GM19240 (cell line): ENCODE results near the gene SPAG8.

ENCODE experiments used
- DNase-seq: peaks from one replicate; pipeline ENCODE4 v3.0.0; 2011; ENCODE audit warnings: low spot score; ENCODE audit not compliant: insufficient read length

The SPAG8 gene

DNA sequence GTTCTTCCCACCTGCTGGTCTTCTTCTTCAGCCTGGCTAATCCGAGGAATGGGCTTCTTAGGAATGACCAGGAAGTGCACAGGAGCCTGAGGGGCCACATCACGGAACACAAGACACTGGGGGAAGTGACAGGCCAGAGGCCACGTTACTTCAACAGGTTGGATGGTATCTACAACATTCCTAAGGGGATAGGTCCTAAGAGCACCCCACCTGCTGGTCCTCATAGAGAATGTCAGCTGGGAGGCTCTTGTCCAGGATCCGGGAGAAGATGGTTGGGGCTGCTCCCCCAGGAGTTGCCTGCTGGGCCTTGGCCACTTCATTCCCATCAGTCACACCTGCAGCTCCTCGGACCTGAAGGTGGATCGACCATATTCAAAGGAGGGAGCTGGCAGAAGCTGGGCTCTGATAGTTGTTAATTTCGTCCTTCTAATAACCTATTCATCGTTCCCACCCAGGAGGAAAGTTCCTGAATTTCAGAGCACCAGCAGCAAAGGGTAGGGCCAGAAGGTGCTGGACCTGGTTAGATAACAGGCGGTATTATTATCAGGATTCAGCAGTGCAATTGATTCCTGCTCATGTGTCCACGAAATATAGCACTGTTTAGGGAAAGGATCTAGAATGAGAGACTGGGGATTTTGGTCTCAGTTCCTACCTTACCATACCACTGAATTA lies 1.5 kb upstream of the SPAG8 start:
- no peak for DNase-seq

DNA sequence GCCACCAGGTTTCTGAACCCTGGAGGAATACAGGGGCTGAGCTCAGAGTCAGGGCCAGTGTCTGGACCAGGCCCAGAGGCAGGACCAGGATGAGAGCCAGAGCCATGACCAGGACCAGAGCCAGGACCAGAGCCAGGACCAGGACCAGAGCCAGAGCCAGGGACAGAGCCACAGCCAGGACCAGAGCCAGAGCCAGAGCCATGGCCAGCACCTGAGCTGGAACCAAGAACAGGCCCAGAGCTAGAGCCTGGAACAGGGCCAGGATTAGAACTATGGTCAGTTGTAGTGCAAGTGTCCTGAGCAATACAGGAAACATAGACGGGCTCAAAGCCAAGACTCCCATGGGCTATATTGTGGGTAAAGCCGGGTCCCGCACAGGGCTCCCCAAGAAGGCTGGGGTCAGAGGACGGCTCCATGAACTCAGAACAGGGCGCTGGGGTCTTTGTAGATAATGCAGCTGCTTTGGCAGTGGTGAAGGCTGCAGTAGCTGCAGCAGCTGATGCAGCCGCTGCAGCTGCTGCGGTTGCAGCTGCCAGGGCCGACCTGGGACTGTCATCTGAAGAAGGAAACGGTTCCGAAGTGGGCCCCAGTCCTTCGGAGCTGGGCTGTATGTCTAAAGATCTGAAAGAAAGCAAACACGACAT lies 559 bp downstream of the SPAG8 start:
- no peak for DNase-seq

GRCh38 chr9:35810122-35810521 lies 1.9 kb downstream of the SPAG8 start:
- DNase-seq = no peak

- DNase-seq = no peak
Measured at GRCh38 chr9:35808433-35808832, 3.6 kb downstream of the SPAG8 start.

GRCh38 chr9:35806101-35806500 lies 6.0 kb downstream of the SPAG8 start:
- DNase-seq = no peak

- no peak for DNase-seq
Measured at GRCh38 chr9:35801328-35802128, 10.5 kb downstream of the SPAG8 start.

- no peak for DNase-seq
Measured at GRCh38 chr9:35800530-35800929, 11.5 kb downstream of the SPAG8 start.

DNA sequence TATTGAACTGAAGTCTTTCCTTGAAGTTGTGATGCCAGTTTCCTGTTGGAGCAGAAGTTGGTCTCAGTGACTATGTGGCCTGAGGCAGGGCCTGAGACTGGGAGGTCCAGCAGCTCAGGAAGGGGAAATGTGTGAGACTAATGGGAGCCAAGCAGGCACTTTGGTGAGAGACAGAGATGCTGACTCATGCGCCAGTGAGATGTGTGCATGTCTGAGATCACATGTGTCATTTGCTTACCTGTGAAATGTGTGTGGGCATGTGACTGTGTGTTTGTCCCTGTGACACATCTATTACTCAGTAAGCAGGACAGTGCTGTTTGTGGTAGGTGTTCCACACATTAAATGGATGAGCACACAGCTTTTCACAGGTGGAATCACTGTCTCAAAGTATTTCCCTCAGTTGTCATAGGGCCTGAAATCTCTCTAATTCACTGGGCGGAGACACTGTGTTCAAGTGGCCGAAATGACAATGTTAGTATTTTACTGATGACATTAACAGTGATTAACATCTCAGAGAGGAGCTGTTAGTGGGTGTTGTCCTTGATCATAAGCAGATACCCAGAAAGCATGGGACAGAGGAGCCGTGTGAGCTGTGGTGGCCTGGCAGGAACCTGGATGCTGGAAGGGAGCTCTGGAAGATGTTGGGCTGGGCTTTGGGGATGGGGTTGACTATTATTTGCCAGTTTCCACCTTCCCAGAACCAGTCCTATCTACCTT lies 13.2 kb downstream of the SPAG8 start:
- DNase-seq = no peak

DNA sequence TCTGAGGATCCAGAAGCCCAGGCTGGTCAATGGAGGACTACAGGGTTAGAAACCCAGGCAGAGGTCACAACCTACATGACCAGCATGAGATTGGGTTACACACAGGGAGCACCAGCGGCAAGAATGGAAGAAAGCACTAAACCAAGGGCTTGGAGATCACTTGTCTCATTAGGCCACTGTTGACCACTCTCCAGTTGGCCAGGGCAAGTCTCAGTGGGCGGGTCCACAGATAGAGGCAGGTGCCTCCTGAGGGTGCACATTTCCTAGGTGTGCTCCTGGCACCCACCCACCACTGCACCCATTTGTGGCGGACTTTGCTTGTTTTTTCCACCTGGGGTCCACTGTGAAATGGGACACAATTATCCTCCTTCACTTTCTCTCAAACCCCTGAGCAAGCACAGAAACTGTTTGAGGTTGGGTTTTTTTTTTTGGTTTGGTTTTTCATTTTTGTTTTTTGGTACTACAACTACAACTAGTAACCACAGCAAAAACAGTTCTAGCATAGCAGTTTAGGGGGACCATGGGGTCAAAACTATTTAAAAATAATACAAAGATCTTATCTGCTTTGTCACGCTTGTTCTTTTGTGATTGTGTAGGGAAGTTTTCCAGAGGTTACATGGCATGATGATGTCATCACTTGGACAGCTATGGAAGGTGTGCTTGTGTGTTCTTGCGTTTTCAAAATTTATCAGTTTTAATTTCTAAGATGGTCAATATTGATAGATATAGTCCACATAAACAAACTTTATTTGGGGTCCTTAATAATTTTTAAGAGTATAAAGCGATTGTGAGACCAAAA lies 14.6 kb downstream of the SPAG8 start:
- no peak for DNase-seq

DNA sequence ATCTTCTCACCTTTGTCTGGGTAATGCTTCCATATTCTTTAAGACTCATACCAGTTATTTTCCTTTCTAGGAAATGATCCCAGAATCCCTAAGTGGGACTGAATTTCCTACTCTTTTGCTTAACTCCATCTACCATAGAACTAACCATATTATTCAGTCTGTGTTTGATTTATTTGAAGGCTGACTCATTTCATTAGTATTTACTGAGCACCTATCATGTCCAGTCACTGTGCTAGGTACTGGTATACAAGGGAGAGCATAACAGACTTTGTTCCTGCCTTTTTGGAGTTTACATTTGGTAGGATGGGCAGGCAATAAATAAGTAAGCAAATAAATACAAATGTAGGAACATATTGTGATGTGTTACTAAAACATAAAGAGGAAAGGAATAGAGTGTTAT lies 16.4 kb downstream of the SPAG8 start:
- DNase-seq = no peak

- DNase-seq = no peak
Measured at GRCh38 chr9:35793461-35793860, 18.6 kb downstream of the SPAG8 start.

DNA sequence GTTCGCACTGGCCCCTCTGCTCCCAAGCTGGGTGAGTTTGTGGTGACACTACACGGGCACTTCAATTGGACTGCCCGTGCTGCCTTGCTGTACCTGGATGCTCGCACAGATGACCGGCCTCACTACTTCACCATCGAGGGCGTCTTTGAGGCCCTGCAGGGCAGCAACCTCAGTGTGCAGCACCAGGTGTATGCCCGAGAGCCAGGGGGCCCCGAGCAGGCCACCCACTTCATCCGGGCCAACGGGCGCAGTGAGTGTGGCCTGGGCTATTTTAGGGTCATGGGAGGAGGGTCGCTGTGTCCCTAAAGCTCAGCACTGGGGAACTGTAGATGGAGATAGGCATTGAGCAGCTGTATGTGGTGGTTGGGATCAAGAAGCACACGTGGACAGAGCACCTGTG lies 19.2 kb downstream of the SPAG8 start:
- DNase-seq = no peak

DNA sequence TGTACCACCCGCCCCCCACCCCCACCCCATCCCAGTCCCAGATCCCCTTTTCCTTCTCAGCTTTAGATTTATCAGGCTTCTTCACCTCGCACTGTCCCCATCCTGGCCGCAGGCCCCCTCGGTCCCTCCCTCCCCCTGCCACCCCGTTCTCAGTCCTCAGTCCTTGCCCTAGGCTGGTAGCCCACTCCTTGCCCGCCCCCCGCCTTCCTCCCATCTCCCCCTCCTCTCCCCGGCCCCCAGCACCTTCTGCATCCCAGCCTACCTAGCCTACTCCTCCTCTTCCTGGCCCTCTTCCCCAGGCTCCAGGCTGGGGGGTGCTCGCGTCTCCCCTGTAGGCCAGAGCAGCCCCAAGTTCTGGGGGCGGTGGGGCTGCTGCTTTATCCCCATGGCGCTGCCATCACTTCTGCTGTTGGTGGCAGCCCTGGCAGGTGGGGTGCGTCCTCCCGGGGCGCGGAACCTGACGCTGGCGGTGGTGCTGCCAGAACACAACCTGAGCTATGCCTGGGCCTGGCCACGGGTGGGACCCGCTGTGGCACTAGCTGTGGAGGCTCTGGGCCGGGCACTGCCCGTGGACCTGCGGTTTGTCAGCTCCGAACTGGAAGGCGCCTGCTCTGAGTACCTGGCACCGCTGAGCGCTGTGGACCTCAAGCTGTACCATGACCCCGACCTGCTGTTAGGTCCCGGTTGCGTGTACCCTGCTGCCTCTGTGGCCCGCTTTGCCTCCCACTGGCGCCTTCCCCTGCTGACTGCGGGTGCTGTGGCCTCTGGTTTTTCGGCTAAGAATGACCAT lies 19.8 kb downstream of the SPAG8 start:
- DNase-seq = no peak

- DNase-seq = no peak
Measured at GRCh38 chr9:35791297-35791921, 20.7 kb downstream of the SPAG8 start, which contains the start of gene NPR2. TSS of gene NPR2 (plus strand) at chr9:35791591. CDS start at chr9:35792409, 818 bp downstream.

DNA sequence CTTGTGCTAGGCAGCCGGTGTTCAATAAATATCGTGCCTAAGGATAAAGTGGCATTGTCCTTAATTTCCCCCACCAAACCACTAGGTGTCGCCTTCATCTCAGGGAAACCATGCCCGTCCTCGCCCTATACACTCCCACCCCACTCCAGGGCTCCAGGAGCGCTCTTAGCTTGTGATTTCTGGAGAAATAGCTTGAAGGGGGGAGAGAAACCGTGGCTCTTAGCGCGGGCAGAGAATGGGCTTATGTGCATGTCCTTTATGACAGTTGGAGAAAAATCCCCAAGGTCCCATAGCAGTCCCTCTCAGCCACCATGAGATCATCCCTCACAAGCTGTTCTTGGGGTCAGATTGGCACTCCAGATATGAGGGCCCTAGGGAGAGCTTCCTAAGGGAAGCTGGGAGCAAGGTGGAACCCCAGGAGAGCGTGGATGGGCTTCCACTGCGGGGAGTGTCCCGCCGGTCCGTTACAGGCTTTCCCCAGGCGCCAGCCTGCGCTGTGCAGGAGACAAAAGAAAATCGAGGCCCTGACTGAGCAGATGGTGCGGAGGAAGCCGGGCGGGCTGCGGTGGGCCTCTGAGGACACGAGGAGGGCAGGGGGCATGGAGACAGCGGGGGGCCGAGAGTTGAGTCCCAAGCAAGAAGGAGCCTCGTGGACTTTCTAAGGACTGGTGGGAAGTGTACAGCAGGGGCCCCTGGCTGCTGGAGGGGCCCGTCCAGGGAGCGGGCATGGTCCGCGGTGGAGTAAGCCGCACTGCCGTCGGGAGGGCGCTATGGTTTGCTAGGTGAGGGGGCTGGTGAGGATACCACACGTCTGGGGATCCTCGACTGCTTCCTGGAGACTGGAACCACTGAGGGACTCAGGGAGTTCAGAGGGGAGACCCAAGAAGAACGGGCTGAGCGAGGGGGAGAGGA lies 21.4 kb downstream of the SPAG8 start:
- DNase-seq = peak; percentile 78

DNA sequence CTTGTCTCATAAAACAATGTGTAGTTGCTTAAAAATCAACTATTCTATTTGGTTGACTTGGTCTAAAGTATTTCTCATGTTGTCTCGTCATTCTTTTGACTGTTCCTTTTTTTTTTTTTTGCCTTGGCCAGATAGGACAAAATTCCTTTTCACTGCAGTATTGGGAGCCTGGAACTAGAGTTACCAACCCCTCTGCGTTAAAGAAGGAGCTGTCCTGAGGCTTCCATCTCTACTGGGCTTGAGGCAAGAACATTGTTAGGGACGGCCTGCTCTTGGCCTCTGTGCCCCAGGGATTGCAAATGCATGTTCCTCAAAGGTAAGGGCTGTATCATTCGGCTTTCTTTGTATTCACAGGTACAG lies 22.1 kb downstream of the SPAG8 start:
- DNase-seq = no peak

DNA sequence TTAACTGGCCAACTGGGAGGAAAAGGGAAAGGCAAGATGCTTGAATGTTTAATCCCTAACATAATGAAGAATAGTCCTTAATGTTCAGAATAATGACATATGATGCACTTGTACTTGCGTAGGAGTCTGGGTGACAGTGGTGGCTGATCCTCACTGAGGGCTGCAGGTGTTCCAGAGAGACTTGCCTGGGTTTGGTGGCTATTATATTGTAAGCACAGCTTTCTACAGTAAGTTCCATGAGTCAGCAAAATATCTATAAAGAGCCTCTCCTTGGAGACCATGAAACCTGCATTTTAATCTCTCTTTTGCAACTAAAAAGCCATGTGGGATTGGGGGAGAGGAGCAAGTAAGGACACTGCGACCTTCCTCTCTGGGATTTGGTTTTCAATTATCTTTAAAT lies 22.5 kb downstream of the SPAG8 start:
- no peak for DNase-seq

DNA sequence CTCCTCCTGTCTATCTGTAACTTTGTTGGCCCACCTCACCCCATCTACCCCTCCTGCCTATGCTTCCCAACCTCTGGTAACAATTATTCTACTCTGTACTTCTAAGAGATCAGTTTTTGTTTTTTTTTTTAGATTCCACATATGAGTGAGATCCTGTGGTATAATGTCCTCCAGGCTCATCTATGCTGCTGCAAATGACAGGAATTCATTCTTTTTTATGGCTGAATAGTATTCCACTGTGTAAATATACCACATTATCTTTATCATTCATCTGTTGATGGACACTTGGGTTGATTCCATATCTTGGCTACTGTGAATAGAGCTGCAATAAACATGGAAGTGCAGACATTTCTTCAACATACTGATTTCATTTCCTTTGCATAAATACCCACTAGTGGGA lies 28.6 kb downstream of the SPAG8 start:
- DNase-seq = no peak

DNA sequence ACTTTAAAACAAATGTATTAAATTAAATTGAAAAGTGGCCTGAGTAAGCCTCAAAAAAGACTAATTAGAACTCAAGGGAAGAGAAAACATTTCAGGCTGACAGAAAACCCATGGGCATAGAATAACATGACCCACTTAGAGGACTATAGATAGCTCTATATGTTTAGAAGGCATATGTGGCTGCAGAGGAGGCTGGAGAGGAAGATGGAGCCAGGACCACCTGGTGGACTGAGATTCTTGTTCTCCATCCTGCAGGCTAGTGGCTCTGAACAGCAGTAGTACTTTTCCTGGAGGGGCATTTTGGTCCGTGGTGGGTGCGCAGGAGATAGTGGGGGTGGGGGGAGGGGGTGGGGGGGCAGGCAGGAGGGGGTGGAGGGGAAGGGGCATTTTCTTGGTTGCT lies 31.0 kb downstream of the SPAG8 start:
- DNase-seq = no peak
